K562 (cell line): ENCODE measurements around the gene AP1S3. TPM values are rescaled to one million over a fixed set of nuclear protein-coding genes. Genes with fewer than 3 reads are reported as not detected.

Experiments
- ELF4 ChIP-seq: fragments of 450-650 bp; formaldehyde crosslinking; IDR thresholded peaks from 2 replicates; pipeline ENCODE4 v1.4.0; 2022; ENCODE audit warnings: missing genetic modification characterization
- KAT7 ChIP-seq: sonication (generic); formaldehyde crosslinking; IDR thresholded peaks from 2 replicates; pipeline ENCODE4 v1.8.0; 2022; ENCODE audit warnings: missing genetic modification reagents, mild to moderate bottlenecking, borderline replicate concordance
- KDM1A ChIP-seq, 2 experiments: fragments of 450-650 bp; IDR thresholded peaks; 2 replicates each; pipeline ENCODE4 v1.6.1; 2016; ENCODE audit warnings: mild to moderate bottlenecking in 2 of 2
- MTA3 ChIP-seq: fragments of 450-650 bp; formaldehyde crosslinking; IDR thresholded peaks from 2 replicates; pipeline ENCODE4 v1.6.1; 2017; ENCODE audit warnings: mild to moderate bottlenecking, borderline replicate concordance
- MXI1 ChIP-seq: IDR thresholded peaks from 2 replicates; pipeline ENCODE4 v1.6.1; 2011; ENCODE audit warnings: low read depth, mild to moderate bottlenecking, improper control_type of control experiment, low read length
- NONO ChIP-seq, 2 experiments: fragments of 200-400 bp in 1 of 2; fragments of 450-650 bp in 1 of 2; formaldehyde crosslinking in 1 of 2; IDR thresholded peaks; 2 replicates each; pipeline ENCODE4 v1.6.1; 2017; ENCODE audit warnings: low read depth in 2 of 2, mild to moderate bottlenecking in 2 of 2, moderate library complexity in 2 of 2, low read length in 1 of 2
- SNIP1 ChIP-seq: fragments of 450-650 bp; IDR thresholded peaks from 2 replicates; pipeline ENCODE4 v1.7.1; 2017; ENCODE audit warnings: low read depth, mild to moderate bottlenecking
- TAF1 ChIP-seq: IDR thresholded peaks from 2 replicates; pipeline ENCODE4 v1.6.1; 2011; ENCODE audit warnings: mild to moderate bottlenecking, low read length, moderate library complexity; ENCODE audit not compliant: insufficient read depth, control insufficient read depth, severe bottlenecking; ENCODE audit errors: extremely low read depth
- TBL1XR1 ChIP-seq, 2 experiments: IDR thresholded peaks; 2 replicates each; pipeline ENCODE4 v1.6.1; 2012; ENCODE audit warnings: improper control_type of control experiment in 2 of 2, low read length in 2 of 2, mild to moderate bottlenecking in 1 of 2
- XRCC3 ChIP-seq: fragments of 450-650 bp; IDR thresholded peaks from 2 replicates; pipeline ENCODE4 v1.6.1; 2017; ENCODE audit warnings: mild to moderate bottlenecking, moderate library complexity
- ZFP1 ChIP-seq: fragments of 450-650 bp; formaldehyde crosslinking; IDR thresholded peaks from 2 replicates; pipeline ENCODE4 v1.4.0; 2020; ENCODE audit warnings: mild to moderate bottlenecking, mixed read lengths
- ZNF79 ChIP-seq: fragments of 250-450 bp; sonication (Bioruptor Pico); IDR thresholded peaks from 2 replicates; pipeline ENCODE4 v1.4.0; 2020; ENCODE audit warnings: low read depth, mild to moderate bottlenecking, moderate library complexity
- polyA plus RNA-seq, 8 experiments: library from polyadenylated mRNA; depleted of rRNA in 4 of 8; stranded (reverse) in 5 of 8; unstranded in 3 of 8; fragments of >200 nt; fragmentation: Nextera tagmentation in 2 of 8; fragmentation: Illumina TruSeq in 1 of 8; extraction: Ambion mirVana in 2 of 8; extraction: Trizol in 1 of 8; gene quantifications; 2 replicates each; pipeline versions ENCODE4 v1.2.1 to v1.2.3, GENCODE V29; 2011 to 2014; ENCODE audit warnings: inconsistent platforms in 1 of 8, missing spikeins in 1 of 8
- total RNA-seq, 7 experiments: library from RNA; depleted of rRNA in 6 of 7; stranded (reverse); fragments of >200 nt in 6 of 7; fragmentation: Illumina TruSeq in 2 of 7; extraction: Trizol in 2 of 7; gene quantifications; 2 replicates each; pipeline versions ENCODE4 v1.2.1 to v1.2.3, GENCODE V29; 2011 to 2021; ENCODE audit warnings: low replicate concordance in 1 of 7
- TF ChIP-seq, protein P1 (sequence below): fragments of 450-650 bp; IDR thresholded peaks from 2 replicates; pipeline ENCODE4 v1.7.0; 2016; ENCODE audit warnings: borderline replicate concordance
- TF ChIP-seq, protein P2 (sequence below): fragments of 250-450 bp; sonication (Bioruptor Pico); IDR thresholded peaks from 2 replicates; pipeline ENCODE4 v1.8.0; 2021; ENCODE audit warnings: mild to moderate bottlenecking, moderate library complexity
- TF ChIP-seq, protein P3 (sequence below): IDR thresholded peaks from 2 replicates; pipeline ENCODE4 v1.6.1; 2014; ENCODE audit warnings: antibody characterized with exemption
- TF ChIP-seq, protein P4 (sequence below): sonication (generic); formaldehyde crosslinking; IDR thresholded peaks from 2 replicates; pipeline ENCODE4 v1.8.1; 2023; ENCODE audit warnings: mild to moderate bottlenecking, missing genetic modification reagents
- TF ChIP-seq, protein P5 (sequence below): IDR thresholded peaks from 3 replicates; pipeline ENCODE4 v1.6.1; 2011; ENCODE audit warnings: borderline replicate concordance, mild to moderate bottlenecking, moderate library complexity; ENCODE audit not compliant: insufficient read length; ENCODE audit errors: extremely low read depth

Gene AP1S3
- total and polyA plus RNA-seq, 9 of the 15 experiments (the other 6 are each of a cell fraction or from before 2014, with no cell fraction given): 0.50 to 3.8 (median 2.1) TPM

DNA sequence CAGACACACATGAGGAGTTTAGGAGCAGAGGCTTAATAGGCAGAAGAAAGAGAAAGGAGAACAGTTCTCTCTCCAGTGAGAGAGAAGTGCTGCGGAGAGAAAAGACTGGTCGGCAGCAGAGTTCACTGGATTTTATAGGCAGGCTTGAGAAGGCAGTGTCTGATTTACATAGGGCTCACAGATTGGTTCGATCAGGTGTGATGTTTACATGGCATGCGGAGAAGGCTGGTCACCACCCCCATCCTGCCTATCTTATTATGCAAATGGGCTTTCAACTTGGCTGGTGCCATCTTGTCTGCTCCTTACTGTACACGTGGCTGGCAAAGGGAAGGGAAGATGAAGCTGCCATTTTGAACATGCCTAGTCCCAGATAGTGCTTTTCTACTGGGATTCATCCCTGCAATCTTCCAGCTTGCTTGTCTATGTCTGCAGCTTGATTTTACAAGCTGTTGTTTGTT, 113.4 kb downstream of the AP1S3 start (continued):
- TF ChIP-seq, protein P1, sequence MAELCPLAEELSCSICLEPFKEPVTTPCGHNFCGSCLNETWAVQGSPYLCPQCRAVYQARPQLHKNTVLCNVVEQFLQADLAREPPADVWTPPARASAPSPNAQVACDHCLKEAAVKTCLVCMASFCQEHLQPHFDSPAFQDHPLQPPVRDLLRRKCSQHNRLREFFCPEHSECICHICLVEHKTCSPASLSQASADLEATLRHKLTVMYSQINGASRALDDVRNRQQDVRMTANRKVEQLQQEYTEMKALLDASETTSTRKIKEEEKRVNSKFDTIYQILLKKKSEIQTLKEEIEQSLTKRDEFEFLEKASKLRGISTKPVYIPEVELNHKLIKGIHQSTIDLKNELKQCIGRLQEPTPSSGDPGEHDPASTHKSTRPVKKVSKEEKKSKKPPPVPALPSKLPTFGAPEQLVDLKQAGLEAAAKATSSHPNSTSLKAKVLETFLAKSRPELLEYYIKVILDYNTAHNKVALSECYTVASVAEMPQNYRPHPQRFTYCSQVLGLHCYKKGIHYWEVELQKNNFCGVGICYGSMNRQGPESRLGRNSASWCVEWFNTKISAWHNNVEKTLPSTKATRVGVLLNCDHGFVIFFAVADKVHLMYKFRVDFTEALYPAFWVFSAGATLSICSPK: no peak
- no peak for TF ChIP-seq ZFP1
- no peak for TF ChIP-seq ZNF79
- TF ChIP-seq, protein P2, sequence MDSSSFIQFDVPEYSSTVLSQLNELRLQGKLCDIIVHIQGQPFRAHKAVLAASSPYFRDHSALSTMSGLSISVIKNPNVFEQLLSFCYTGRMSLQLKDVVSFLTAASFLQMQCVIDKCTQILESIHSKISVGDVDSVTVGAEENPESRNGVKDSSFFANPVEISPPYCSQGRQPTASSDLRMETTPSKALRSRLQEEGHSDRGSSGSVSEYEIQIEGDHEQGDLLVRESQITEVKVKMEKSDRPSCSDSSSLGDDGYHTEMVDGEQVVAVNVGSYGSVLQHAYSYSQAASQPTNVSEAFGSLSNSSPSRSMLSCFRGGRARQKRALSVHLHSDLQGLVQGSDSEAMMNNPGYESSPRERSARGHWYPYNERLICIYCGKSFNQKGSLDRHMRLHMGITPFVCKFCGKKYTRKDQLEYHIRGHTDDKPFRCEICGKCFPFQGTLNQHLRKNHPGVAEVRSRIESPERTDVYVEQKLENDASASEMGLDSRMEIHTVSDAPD (CRISPR knock-in tag): no peak
- no peak for TF ChIP-seq MXI1
- TF ChIP-seq, protein P3, sequence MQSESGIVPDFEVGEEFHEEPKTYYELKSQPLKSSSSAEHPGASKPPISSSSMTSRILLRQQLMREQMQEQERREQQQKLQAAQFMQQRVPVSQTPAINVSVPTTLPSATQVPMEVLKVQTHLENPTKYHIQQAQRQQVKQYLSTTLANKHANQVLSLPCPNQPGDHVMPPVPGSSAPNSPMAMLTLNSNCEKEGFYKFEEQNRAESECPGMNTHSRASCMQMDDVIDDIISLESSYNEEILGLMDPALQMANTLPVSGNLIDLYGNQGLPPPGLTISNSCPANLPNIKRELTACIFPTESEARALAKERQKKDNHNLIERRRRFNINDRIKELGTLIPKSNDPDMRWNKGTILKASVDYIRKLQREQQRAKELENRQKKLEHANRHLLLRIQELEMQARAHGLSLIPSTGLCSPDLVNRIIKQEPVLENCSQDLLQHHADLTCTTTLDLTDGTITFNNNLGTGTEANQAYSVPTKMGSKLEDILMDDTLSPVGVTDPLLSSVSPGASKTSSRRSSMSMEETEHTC: no peak
- no peak for TF ChIP-seq XRCC3
- no peak for TF ChIP-seq NONO (IDR thresholded peaks at IDR 0.05; ENCODE audit: low read depth in 2 of 2, low read length in 1 of 2)
- peak; percentile 93 for TF ChIP-seq MTA3
- TF ChIP-seq, protein P4, sequence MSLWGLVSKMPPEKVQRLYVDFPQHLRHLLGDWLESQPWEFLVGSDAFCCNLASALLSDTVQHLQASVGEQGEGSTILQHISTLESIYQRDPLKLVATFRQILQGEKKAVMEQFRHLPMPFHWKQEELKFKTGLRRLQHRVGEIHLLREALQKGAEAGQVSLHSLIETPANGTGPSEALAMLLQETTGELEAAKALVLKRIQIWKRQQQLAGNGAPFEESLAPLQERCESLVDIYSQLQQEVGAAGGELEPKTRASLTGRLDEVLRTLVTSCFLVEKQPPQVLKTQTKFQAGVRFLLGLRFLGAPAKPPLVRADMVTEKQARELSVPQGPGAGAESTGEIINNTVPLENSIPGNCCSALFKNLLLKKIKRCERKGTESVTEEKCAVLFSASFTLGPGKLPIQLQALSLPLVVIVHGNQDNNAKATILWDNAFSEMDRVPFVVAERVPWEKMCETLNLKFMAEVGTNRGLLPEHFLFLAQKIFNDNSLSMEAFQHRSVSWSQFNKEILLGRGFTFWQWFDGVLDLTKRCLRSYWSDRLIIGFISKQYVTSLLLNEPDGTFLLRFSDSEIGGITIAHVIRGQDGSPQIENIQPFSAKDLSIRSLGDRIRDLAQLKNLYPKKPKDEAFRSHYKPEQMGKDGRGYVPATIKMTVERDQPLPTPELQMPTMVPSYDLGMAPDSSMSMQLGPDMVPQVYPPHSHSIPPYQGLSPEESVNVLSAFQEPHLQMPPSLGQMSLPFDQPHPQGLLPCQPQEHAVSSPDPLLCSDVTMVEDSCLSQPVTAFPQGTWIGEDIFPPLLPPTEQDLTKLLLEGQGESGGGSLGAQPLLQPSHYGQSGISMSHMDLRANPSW (CRISPR knock-in tag): no peak
- TF ChIP-seq ELF4 (CRISPR knock-in tag): no peak
- TF ChIP-seq, protein P5, sequence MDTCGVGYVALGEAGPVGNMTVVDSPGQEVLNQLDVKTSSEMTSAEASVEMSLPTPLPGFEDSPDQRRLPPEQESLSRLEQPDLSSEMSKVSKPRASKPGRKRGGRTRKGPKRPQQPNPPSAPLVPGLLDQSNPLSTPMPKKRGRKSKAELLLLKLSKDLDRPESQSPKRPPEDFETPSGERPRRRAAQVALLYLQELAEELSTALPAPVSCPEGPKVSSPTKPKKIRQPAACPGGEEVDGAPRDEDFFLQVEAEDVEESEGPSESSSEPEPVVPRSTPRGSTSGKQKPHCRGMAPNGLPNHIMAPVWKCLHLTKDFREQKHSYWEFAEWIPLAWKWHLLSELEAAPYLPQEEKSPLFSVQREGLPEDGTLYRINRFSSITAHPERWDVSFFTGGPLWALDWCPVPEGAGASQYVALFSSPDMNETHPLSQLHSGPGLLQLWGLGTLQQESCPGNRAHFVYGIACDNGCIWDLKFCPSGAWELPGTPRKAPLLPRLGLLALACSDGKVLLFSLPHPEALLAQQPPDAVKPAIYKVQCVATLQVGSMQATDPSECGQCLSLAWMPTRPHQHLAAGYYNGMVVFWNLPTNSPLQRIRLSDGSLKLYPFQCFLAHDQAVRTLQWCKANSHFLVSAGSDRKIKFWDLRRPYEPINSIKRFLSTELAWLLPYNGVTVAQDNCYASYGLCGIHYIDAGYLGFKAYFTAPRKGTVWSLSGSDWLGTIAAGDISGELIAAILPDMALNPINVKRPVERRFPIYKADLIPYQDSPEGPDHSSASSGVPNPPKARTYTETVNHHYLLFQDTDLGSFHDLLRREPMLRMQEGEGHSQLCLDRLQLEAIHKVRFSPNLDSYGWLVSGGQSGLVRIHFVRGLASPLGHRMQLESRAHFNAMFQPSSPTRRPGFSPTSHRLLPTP: no peak
- TF ChIP-seq TAF1: peak; percentile 66
- no peak for TF ChIP-seq TBL1XR1 (IDR thresholded peaks at IDR 0.05; ENCODE audit: low read length in 2 of 2)
- no peak for TF ChIP-seq SNIP1
- no peak for TF ChIP-seq KAT7 (CRISPR knock-in tag)
- TF ChIP-seq KDM1A (IDR thresholded peaks at IDR 0.05): no peak
